MM.1S (cell line): ENCODE measurements around the gene CNKSR3.

Source experiments
- EZH2 ChIP-seq: fragments of 300-600 bp; sonication (generic); optimal IDR thresholded peaks from 2 replicates; pipeline ENCODE3; 2017; ENCODE audit warnings: low read depth, mild to moderate bottlenecking, antibody characterized with exemption, low read length, mixed read lengths
- TF ChIP-seq, protein P1 (sequence below): fragments of 300-600 bp; sonication (generic); IDR thresholded peaks from 2 replicates; pipeline ENCODE4 v1.5.1; 2016; ENCODE audit warnings: antibody characterized with exemption, low read length, mixed read lengths

GRCh38 chr6:154535147-154535546 lies 24.7 kb upstream of the CNKSR3 start:
- TF ChIP-seq, protein P1, sequence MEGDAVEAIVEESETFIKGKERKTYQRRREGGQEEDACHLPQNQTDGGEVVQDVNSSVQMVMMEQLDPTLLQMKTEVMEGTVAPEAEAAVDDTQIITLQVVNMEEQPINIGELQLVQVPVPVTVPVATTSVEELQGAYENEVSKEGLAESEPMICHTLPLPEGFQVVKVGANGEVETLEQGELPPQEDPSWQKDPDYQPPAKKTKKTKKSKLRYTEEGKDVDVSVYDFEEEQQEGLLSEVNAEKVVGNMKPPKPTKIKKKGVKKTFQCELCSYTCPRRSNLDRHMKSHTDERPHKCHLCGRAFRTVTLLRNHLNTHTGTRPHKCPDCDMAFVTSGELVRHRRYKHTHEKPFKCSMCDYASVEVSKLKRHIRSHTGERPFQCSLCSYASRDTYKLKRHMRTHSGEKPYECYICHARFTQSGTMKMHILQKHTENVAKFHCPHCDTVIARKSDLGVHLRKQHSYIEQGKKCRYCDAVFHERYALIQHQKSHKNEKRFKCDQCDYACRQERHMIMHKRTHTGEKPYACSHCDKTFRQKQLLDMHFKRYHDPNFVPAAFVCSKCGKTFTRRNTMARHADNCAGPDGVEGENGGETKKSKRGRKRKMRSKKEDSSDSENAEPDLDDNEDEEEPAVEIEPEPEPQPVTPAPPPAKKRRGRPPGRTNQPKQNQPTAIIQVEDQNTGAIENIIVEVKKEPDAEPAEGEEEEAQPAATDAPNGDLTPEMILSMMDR = no peak
- TF ChIP-seq EZH2 = no peak
